IPS-18a (cell line): ENCODE results near the gene MAP3K4.

Experiments used
- H3K27ac ChIP-seq: one replicate; pipeline ENCODE4 v1.5.1; 2013; ENCODE audit warnings: low read length
- H3K27me3 ChIP-seq: one replicate; pipeline ENCODE4 v1.6.1; 2013; ENCODE audit warnings: mild to moderate bottlenecking, low read length; ENCODE audit not compliant: control insufficient read depth, insufficient read depth
- H3K36me3 ChIP-seq: one replicate; pipeline ENCODE4 v1.6.1; 2013; ENCODE audit warnings: low read depth, low read length; ENCODE audit not compliant: control insufficient read depth
- H3K4me1 ChIP-seq: one replicate; pipeline ENCODE4 v1.6.1; 2013; ENCODE audit warnings: low read depth, low read length; ENCODE audit not compliant: control insufficient read depth
- H3K4me3 ChIP-seq: one replicate; pipeline ENCODE4 v1.5.1; 2013; ENCODE audit warnings: low read length
- H3K9ac ChIP-seq: one replicate; pipeline ENCODE4 v1.6.1; 2013; ENCODE audit warnings: mild to moderate bottlenecking, low read length, moderate library complexity
- H3K9me3 ChIP-seq: one replicate; pipeline ENCODE4 v1.6.1; 2013; ENCODE audit warnings: low read depth, low read length; ENCODE audit not compliant: control insufficient read depth

The MAP3K4 gene

DNA sequence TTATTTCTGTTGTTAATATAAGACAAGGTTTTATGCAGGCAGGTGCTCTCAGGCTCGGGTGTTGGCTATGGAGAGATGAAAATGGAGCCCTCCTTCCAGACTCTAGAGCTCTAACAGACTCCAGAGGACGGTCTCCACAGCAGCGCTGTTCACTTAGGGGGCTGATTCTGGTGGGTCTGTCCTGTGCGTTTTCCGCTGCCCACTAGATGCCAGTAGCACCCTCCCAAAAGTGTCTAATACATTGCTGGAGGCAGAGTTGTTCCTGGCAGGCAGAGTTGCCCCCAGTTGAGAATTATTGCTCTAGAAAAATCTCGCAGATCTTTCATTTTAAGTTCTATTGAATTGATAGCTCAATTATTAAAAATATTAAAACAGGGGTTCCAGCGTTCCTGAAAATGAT lies 109.9 kb downstream of the MAP3K4 start:
- Histone ChIP-seq H3K27me3 (no peaks in the 10 kb centered on the region), H3K9me3 (no peaks in the 10 kb centered on the region), H3K4me1 (no peaks in the 10 kb centered on the region), H3K36me3 (peaks cover 48% of the 10 kb centered on the region), H3K27ac (no peak overlapping the region), H3K4me3 (no peak overlapping the region), H3K9ac (no peak overlapping the region)

DNA sequence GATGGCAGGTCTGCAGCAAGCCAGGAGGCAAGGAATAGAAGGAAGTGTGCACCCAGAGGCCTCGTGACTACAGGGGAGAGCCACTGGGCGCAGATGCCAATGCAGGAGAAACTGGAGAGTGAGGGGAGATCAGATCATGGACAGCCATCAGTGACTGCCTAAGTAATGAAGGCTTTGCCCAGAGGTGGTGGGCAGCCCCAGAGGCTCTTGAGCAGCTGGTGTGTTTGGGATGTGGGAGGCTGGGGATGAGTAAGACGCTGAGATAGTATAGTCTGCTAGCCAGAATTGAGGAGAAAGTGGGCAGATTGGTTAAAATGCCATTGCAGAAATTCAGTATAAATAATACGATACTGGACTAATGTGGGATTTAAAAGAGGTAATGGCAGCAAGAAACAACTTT lies 111.9 kb downstream of the MAP3K4 start:
- Histone ChIP-seq H3K27ac (no peak overlapping the region), H3K4me3 (no peak overlapping the region), H3K9me3 (no peaks in the 10 kb centered on the region), H3K36me3 (peaks cover 56% of the 10 kb centered on the region), H3K27me3 (no peaks in the 10 kb centered on the region), H3K4me1 (no peaks in the 10 kb centered on the region), H3K9ac (no peak overlapping the region)

DNA sequence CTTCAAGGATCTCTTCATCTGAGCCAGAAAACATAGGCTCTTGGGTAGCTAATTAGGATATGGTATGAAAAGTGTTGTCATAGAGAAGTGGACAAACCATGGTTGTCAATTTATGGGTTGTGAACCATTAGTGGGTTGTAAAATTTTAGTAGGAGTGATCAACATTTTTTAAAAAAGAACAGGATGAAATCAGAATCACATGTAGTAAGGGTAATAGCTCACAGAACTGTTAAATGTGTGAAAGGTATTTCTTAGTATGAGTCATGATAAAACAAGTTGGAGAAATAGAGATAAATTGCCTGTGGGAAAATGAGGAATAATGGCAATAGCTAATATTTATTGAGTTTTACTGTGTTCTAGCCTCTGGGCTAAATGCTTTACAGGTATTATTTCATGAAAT lies 113.4 kb downstream of the MAP3K4 start:
- Histone ChIP-seq H3K4me1 (no peaks in the 10 kb centered on the region), H3K27me3 (no peaks in the 10 kb centered on the region), H3K9me3 (no peaks in the 10 kb centered on the region), H3K9ac (no peak overlapping the region), H3K4me3 (no peak overlapping the region), H3K27ac (no peak overlapping the region), H3K36me3 (peaks cover 65% of the 10 kb centered on the region)

DNA sequence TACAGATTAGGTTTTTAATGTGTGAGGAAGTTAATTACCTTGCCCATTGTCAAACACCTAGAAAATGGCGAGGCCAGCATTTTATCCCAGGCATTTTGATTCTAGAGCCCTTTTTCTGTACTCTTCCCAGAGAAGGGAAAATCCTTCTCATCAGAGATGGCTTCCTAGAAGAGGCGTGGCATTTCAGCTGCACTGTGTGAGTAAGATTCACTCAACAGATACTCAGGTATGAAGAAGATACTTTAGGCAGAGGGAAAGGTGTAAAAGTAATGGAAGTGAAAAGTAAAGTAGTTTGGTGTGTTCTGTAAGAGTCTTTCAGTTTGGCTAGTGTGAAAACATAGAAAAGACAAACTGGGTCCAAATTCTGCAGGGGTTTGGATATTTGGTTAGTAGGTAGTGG lies 113.8 kb downstream of the MAP3K4 start:
- Histone ChIP-seq H3K36me3 (peaks cover 69% of the 10 kb centered on the region), H3K27me3 (no peaks in the 10 kb centered on the region), H3K9me3 (no peaks in the 10 kb centered on the region), H3K27ac (no peak overlapping the region), H3K4me3 (no peak overlapping the region), H3K4me1 (no peaks in the 10 kb centered on the region), H3K9ac (no peak overlapping the region)

DNA sequence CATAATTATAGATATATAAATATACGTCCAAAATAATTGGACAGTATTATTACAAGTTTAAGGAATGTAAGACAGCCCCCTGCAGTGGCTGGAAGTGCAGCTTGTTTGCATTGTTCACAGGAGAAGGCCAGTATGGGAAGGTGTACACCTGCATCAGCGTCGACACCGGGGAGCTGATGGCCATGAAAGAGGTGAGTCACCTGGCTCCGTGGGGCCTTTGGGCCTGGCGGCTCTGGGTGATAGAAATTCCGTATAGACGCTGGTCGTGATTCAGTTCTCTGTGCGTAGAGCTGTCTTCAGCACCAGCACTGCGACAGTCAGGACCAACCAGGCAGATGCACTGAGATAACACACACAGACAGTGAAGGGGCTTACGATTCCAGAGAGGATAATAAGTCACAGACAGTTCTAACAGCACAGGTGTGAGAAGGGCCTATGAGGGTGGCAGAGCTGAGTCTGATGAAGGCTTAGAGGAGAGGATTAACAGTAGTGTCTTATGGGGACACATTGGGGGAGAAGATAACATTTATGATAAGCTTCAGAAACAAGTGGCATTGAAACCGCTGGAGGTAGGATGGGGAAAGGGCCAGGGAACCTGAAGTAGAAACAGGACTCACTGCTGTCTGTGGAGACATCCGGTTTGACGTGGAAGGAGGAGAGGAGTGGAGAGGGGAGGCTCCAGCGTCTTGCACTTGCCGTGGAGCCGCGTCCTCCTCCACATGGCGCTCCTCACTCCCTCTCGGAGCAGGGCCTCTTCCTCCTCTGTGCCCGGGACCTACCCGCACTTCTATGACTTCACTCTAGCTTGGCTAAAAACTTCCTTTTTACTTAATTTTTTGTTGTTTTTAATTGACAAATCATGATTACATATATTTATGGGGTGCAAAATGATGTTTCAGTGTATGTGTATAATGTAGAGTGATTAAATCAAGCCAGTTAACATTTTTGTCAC lies 116.5 kb downstream of the MAP3K4 start:
- no peak overlapping the region for H3K9ac ChIP-seq

DNA sequence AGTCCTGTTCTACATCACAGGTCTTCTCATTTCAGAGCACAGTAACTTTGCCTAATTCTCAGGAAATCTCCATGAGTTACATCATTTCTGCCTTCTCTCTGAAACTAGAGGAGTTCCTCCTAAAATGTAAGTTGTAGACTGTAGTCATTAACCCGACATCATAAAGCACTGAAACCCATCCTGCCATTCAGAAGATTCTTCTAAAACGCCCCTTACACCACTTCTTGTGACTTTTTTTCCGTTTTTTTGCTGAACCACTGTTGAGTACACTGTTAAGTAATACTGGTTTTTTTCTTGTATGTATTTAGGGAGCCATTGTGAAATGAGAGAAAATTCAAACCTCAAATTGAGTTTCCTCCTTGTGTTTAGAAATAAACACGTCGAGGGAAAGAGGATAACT lies 117.3 kb downstream of the MAP3K4 start:
- H3K9me3 ChIP-seq = no peaks in the 10 kb centered on the region
- H3K36me3 ChIP-seq = peaks cover 79% of the 10 kb centered on the region
- H3K27ac ChIP-seq = no peak overlapping the region
- no peaks in the 10 kb centered on the region for H3K27me3 ChIP-seq
- no peak overlapping the region for H3K4me3 ChIP-seq
- no peak overlapping the region for H3K9ac ChIP-seq
- no peaks in the 10 kb centered on the region for H3K4me1 ChIP-seq

More for the DNA sequence above, 116.5 kb downstream of the MAP3K4 start:
- Histone ChIP-seq H3K4me1 (no peaks in the 10 kb centered on the region), H3K9me3 (no peaks in the 10 kb centered on the region), H3K4me3 (no peak overlapping the region), H3K27ac (no peak overlapping the region), H3K27me3 (no peaks in the 10 kb centered on the region), H3K36me3 (peaks cover 82% of the 10 kb centered on the region)

DNA sequence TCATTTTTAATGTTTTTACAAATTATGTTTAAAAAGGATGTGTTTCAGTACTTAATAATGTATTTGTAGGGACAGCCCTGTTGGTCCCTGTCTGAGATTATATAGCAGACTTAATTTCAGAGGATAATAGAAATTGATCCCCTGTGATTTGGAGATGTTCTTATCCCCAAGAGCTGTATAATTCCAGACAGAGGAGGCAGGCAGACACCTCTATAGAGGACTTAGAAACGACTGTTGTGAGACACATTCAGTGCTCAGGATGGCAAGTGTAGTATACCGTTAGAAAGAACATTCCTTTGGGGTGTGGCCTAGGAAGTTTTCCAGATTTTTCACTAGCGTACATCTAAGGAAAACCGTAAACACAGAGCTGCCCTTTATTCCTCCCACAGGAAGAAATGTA lies 117.8 kb downstream of the MAP3K4 start:
- Histone ChIP-seq H3K9me3 (no peaks in the 10 kb centered on the region), H3K27ac (no peak overlapping the region), H3K4me1 (no peaks in the 10 kb centered on the region), H3K4me3 (no peak overlapping the region), H3K9ac (no peak overlapping the region), H3K27me3 (no peaks in the 10 kb centered on the region), H3K36me3 (peaks cover 81% of the 10 kb centered on the region)

DNA sequence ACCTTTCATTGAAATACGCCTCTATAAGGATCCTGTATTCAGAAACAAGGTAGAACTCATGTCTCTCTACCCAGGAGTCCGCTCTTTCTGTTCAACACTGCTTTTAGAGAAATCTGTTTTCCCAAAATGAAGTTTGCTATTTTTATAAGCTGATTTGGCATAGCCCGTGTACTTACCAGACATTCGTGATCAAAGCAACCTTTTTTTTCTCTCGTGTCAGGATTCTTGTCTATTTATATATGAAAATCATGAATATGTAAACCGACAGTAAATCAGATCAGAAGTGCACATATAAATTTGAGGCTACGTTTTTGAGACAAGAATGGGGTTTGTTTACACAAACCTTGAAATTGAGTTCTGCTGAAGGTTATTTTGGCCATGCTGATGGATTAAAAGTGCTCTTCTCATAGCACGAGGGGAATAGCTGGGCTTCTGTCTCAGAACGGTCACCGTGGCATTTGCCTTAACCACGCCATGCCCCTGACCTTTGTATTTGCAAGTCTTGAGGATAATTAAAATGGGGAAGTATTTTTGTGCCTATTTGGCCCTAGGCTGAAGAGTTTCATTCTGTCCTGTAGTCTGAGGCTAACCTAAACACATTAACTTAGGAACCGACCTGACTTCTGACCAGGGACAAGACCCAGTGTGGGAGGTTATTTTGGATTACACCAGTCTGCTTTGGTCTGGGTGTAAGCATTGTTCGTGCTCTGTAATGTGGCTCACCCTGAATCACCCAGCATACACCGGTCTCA lies 118.6 kb downstream of the MAP3K4 start:
- no peaks in the 10 kb centered on the region for H3K27me3 ChIP-seq
- no peaks in the 10 kb centered on the region for H3K9me3 ChIP-seq
- H3K36me3 ChIP-seq = peaks cover 83% of the 10 kb centered on the region
- H3K27ac ChIP-seq = no peak overlapping the region
- no peak overlapping the region for H3K4me3 ChIP-seq
- no peaks in the 10 kb centered on the region for H3K4me1 ChIP-seq
- H3K9ac ChIP-seq = no peak overlapping the region

DNA sequence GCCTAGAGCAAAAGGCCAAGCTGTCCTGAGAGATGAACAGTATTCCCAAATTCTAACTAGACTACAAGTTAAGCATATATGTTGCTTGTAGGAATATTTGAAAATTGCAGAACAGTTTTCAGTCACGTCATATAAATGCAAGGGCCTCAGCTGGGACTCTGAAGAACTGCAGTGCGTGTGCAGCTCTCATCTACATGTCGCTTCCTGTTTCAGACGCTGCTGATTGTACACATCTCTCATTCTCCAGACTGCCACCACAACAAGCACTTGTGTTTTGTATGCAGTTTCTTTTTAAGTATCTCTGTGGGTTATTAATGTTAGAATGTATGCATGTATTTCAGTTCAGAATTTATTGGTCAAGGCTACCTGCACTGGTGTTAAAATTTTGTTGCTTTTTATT lies 119.7 kb downstream of the MAP3K4 start:
- Histone ChIP-seq H3K36me3 (peaks cover 77% of the 10 kb centered on the region), H3K4me3 (no peak overlapping the region), H3K27me3 (no peaks in the 10 kb centered on the region), H3K9ac (no peak overlapping the region), H3K27ac (no peak overlapping the region), H3K9me3 (no peaks in the 10 kb centered on the region), H3K4me1 (no peaks in the 10 kb centered on the region)

DNA sequence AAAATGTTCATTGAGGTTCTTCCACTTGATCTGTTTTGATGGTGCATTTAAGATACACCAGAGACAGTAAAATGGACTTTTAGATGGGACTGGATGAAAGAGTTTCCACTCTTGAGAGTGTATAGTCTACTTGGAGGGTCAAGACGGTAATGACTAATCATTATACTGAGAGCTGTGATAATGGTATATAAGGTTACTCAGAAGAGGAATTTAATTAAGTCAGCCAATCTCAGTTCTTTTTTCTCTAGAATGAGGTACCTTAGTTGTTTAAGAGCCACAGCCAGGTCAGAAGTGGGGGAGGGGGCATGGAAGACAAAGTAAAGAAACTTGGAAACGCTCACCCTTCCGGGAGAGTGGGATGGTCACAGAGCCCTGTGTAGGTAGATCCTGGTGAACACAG lies 123.9 kb downstream of the MAP3K4 start:
- Histone ChIP-seq H3K9me3 (no peaks in the 10 kb centered on the region), H3K4me3 (no peak overlapping the region), H3K36me3 (peaks cover 62% of the 10 kb centered on the region), H3K27me3 (no peaks in the 10 kb centered on the region), H3K27ac (no peak overlapping the region), H3K9ac (no peak overlapping the region), H3K4me1 (no peaks in the 10 kb centered on the region)

DNA sequence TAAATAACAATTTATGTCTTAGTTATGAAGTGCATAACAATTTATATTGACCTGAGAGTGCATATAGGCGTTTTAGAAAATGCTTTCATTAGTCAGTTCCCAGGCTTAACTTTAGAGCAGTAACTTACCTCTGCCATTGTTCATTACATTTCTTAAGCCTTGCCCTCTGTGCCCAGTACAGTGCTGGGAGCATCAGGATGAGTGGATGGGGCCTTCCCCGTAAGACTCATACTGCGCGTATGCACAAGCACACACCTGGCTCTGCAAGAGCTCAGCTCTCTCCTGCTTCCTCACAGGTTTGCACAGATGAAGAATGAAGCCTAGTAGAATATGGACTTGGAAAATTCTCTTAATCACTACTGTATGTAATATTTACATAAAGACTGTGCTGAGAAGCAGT lies 125.0 kb downstream of the MAP3K4 start:
- Histone ChIP-seq H3K36me3 (peaks cover 51% of the 10 kb centered on the region), H3K4me3 (no peak overlapping the region), H3K9me3 (no peaks in the 10 kb centered on the region), H3K27ac (no peak overlapping the region), H3K27me3 (no peaks in the 10 kb centered on the region), H3K4me1 (no peaks in the 10 kb centered on the region), H3K9ac (no peak overlapping the region)
